GM23338 (cell line): ENCODE results near the gene PDGFRB. TPM values are rescaled to one million over a fixed set of nuclear protein-coding genes. Genes with fewer than 3 reads are reported as not detected.

Experiments
- ATAC-seq: fragments of 200-7000 bp; cut with Tn5 transposase; 3 replicates; pipeline ENCODE4 v1.9.1; 2020
- DNase-seq: peaks from one replicate; pipeline ENCODE4 v3.0.0-alpha.2; 2015; ENCODE audit warnings: low spot score
- H2AFZ ChIP-seq: fragments of 200-600 bp; sonication (generic); 2 replicates; pipeline ENCODE4 v1.8.0; 2016; ENCODE audit warnings: antibody characterized with exemption, mild to moderate bottlenecking, moderate library complexity
- H3F3A ChIP-seq: fragments of 200-600 bp; sonication (generic); replicated peaks from 2 replicates; pipeline ENCODE4 v1.8.0; 2017; ENCODE audit warnings: antibody characterized with exemption, mixed run types, low read depth
- H3K27ac ChIP-seq: fragments of 200-600 bp; sonication (generic); 2 replicates; pipeline ENCODE4 v1.6.1; 2016; ENCODE audit warnings: low read depth
- H3K27me3 ChIP-seq: fragments of 200-600 bp; sonication (generic); 2 replicates; pipeline ENCODE4 v1.8.0; 2016; ENCODE audit warnings: mild to moderate bottlenecking, mixed run types, moderate library complexity; ENCODE audit not compliant: insufficient read depth
- H3K36me3 ChIP-seq: fragments of 200-600 bp; sonication (generic); 2 replicates; pipeline ENCODE4 v1.8.0; 2016; ENCODE audit warnings: mild to moderate bottlenecking; ENCODE audit not compliant: insufficient read depth
- H3K4me1 ChIP-seq: fragments of 200-600 bp; sonication (generic); 2 replicates; pipeline ENCODE4 v1.8.0; 2016; ENCODE audit warnings: mild to moderate bottlenecking, moderate library complexity; ENCODE audit not compliant: insufficient read depth
- H3K4me2 ChIP-seq: fragments of 200-600 bp; sonication (generic); 2 replicates; pipeline ENCODE4 v1.7.1; 2017; ENCODE audit warnings: mixed run types
- H3K4me3 ChIP-seq: fragments of 200-600 bp; sonication (generic); 2 replicates; pipeline ENCODE4 v1.6.1; 2016; ENCODE audit warnings: mixed run types
- H3K79me2 ChIP-seq: fragments of 200-600 bp; sonication (generic); replicated peaks from 2 replicates; pipeline ENCODE4 v1.8.0; 2017; ENCODE audit warnings: mild to moderate bottlenecking; ENCODE audit not compliant: insufficient read depth
- H3K9me2 ChIP-seq: fragments of 200-600 bp; sonication (generic); 2 replicates; pipeline ENCODE4 v1.8.0; 2017; ENCODE audit not compliant: insufficient read depth
- H4K20me1 ChIP-seq: fragments of 200-600 bp; sonication (generic); replicated peaks from 2 replicates; pipeline ENCODE4 v1.8.0; 2017; ENCODE audit warnings: mild to moderate bottlenecking; ENCODE audit not compliant: insufficient read depth
- H3K27ac Mint-ChIP-seq: 2 replicates; pipeline ENCODE4 v1.8.0; 2020; ENCODE audit warnings: inconsistent platforms, mild to moderate bottlenecking, moderate library complexity, mixed read lengths
- H3K27me3 Mint-ChIP-seq: 3 replicates; pipeline ENCODE4 v1.8.0; 2022; ENCODE audit warnings: low read depth, mild to moderate bottlenecking, moderate library complexity, mixed read lengths, inconsistent platforms; ENCODE audit not compliant: insufficient read depth, poor library complexity
- H3K36me3 Mint-ChIP-seq: 3 replicates; pipeline ENCODE4 v1.8.0; 2021; ENCODE audit warnings: low read depth, mild to moderate bottlenecking, inconsistent platforms, moderate library complexity, mixed read lengths
- H3K4me1 Mint-ChIP-seq: 3 replicates; pipeline ENCODE4 v1.8.0; 2020; ENCODE audit warnings: mild to moderate bottlenecking, inconsistent platforms, mixed read lengths
- H3K4me3 Mint-ChIP-seq: 3 replicates; pipeline ENCODE4 v1.8.0; 2021; ENCODE audit warnings: moderate library complexity, mild to moderate bottlenecking, inconsistent platforms, mixed read lengths
- H3K9me3 Mint-ChIP-seq: 3 replicates; pipeline ENCODE4 v1.8.0; 2020; ENCODE audit warnings: moderate library complexity, mild to moderate bottlenecking, inconsistent platforms, mixed read lengths
- CTCF ChIP-seq, 2 experiments: fragments of 200-600 bp in 1 of 2; sonication (generic) in 1 of 2; conservative IDR thresholded peaks; 2 replicates each; pipeline versions ENCODE4 v1.5.1 to v1.6.1; 2016 to 2017; ENCODE audit warnings: antibody characterized with exemption in 2 of 2, low read depth in 2 of 2, mild to moderate bottlenecking in 2 of 2, moderate library complexity in 1 of 2
- EZH2 ChIP-seq: fragments of 200-600 bp; sonication (generic); IDR thresholded peaks from one replicate; pipeline ENCODE4 v1.8.0; 2017; ENCODE audit warnings: antibody characterized with exemption, mild to moderate bottlenecking, low read depth; ENCODE audit not compliant: unreplicated experiment
- EZH2phosphoT487 ChIP-seq: fragments of 200-600 bp; sonication (generic); IDR thresholded peaks from one replicate; pipeline ENCODE4 v1.8.1; 2018; ENCODE audit warnings: antibody characterized with exemption; ENCODE audit not compliant: unreplicated experiment
- NANOG ChIP-seq: IDR thresholded peaks from 2 replicates; pipeline ENCODE4 v1.6.1; 2016; ENCODE audit warnings: antibody characterized with exemption, borderline replicate concordance
- STAT1 ChIP-seq: IDR thresholded peaks from one replicate; pipeline ENCODE4 v1.6.1; 2016; ENCODE audit warnings: antibody characterized with exemption; ENCODE audit not compliant: unreplicated experiment
- ZNF114 ChIP-seq: fragments of 250-450 bp; sonication (Bioruptor Pico); IDR thresholded peaks from 2 replicates; pipeline ENCODE4 v1.5.0; 2020; ENCODE audit warnings: mild to moderate bottlenecking, moderate library complexity
- ZNF331 ChIP-seq: fragments of 250-450 bp; sonication (Bioruptor Pico); IDR thresholded peaks from 2 replicates; pipeline ENCODE4 v1.5.0; 2020; ENCODE audit warnings: low read depth, mild to moderate bottlenecking, moderate library complexity
- ZNF462 ChIP-seq: fragments of 250-450 bp; sonication (Bioruptor Pico); IDR thresholded peaks from 2 replicates; pipeline ENCODE4 v1.5.0; 2020; ENCODE audit warnings: mild to moderate bottlenecking, moderate library complexity
- polyA plus RNA-seq: library from polyadenylated mRNA; unstranded; fragments of >200 nt; fragmentation: Nextera tagmentation; extraction: Ambion mirVana; gene quantifications from 2 replicates; pipeline ENCODE4 v1.2.1, GENCODE V29; 2016
- total RNA-seq: library from RNA; depleted of rRNA; stranded (reverse); fragments of >200 nt; shearing (Covaris generic); gene quantifications from 2 replicates; pipeline ENCODE4 v1.2.3, GENCODE V29; 2014
- TF ChIP-seq, protein P1 (sequence below): IDR thresholded peaks from 2 replicates; pipeline ENCODE4 v1.6.1; 2016; ENCODE audit warnings: antibody characterized with exemption

The PDGFRB gene
- total and polyA plus RNA-seq, 2 experiments from 2014 or later: 4.5 to 11.3 TPM

DNA sequence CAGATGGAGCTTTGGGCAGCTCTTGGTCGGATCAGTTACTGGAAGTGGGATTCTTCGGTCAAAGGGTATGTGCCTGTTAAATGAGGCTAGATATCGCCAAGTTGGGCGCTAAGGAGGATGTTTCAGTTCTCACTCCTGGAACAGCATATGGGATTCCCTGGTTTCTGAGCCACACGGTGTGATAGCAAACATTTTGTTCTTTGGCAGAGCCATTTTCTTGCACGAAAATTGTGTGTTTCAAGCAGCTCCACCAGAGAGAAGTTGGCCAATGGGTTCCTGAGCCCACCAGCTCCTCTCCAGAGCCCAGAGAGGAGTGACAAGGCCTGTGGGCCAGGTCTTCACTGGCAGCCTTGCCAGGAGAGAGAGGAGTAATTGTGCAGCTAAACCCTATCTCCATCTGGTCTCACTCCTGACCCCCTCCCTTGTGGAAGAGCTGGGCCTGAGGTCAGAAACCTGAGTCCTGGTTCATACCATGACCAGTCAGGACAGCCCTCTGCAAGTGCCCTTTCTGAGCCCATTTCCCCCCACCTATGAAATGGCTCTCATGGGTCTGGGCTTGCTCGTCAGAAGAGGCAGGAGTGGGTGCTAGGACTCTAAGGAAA, 23.5 kb upstream of the PDGFRB start:
- H3K27ac ChIP-seq: no peak overlapping the region
- no peaks in the 10 kb centered on the region for H3K4me1 ChIP-seq
- TF ChIP-seq CTCF (conservative IDR thresholded peaks at IDR 0.05; ENCODE audit: low read depth in 2 of 2) (no peak), EZH2 (no peak), EZH2phosphoT487 (no peak)
- ATAC-seq: no peak
- H3K4me2 ChIP-seq: no peak overlapping the region
- Mint-ChIP-seq H3K4me1 (peaks cover 2% of the 10 kb centered on the region; the same call in 2 of the 3 replicates), H3K9me3 (no peaks in the 10 kb centered on the region), H3K4me3 (no peak overlapping the region), H3K36me3 (no peaks in the 10 kb centered on the region), H3K27me3 (peaks cover 17% of the 10 kb centered on the region), H3K27ac (no peak overlapping the region)
- H3F3A ChIP-seq: no peaks in the 10 kb centered on the region
- no peak overlapping the region for H3K4me3 ChIP-seq
- no peaks in the 10 kb centered on the region for H3K79me2 ChIP-seq
- H3K27me3 ChIP-seq: no peaks in the 10 kb centered on the region
- H3K36me3 ChIP-seq: no peaks in the 10 kb centered on the region
- DNase-seq: no peak
- no peaks in the 10 kb centered on the region for H3K9me2 ChIP-seq
- H4K20me1 ChIP-seq: no peaks in the 10 kb centered on the region
- H2AFZ ChIP-seq: no peak overlapping the region

DNA sequence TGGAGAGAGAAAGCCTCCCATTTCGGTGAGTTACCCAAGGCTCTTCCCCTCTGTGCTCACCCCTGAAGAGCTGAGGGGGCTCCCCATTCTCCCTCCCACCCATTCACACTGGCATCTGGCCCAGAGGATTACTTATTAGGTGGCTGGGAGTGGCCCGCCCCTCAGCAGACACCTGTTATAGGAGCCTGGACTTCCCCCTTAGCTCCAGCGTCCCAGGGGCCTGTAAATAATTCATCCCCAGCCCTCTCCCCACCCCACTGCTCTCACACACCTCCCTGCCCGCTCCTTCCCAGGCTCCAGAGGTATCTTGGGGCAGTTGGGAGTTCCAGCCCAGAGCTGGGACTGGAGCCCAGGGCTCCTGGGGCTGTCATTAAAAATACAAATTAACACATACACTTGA, 22.6 kb upstream of the PDGFRB start:
- no peaks in the 10 kb centered on the region for H3K36me3 ChIP-seq
- no peaks in the 10 kb centered on the region for H3K4me1 ChIP-seq
- peaks cover 5% of the 10 kb centered on the region; the same call in 2 of the 3 replicates for H3K4me1 Mint-ChIP-seq
- no peaks in the 10 kb centered on the region for H3K9me3 Mint-ChIP-seq
- H3K27ac Mint-ChIP-seq: no peak overlapping the region
- ATAC-seq (no peak), DNase-seq (no peak)
- H3K4me2 ChIP-seq: no peak overlapping the region
- H3K27ac ChIP-seq: no peak overlapping the region
- H3K4me3 ChIP-seq: no peak overlapping the region
- H3K36me3 Mint-ChIP-seq: no peaks in the 10 kb centered on the region
- H4K20me1 ChIP-seq: no peaks in the 10 kb centered on the region
- H3K27me3 ChIP-seq: no peaks in the 10 kb centered on the region
- no peaks in the 10 kb centered on the region for H3F3A ChIP-seq
- no peaks in the 10 kb centered on the region for H3K79me2 ChIP-seq
- H3K4me3 Mint-ChIP-seq: no peak overlapping the region
- no peak overlapping the region for H2AFZ ChIP-seq
- no peaks in the 10 kb centered on the region for H3K9me2 ChIP-seq
- peaks cover 20% of the 10 kb centered on the region for H3K27me3 Mint-ChIP-seq
- TF ChIP-seq STAT1 (no peak), ZNF462 (CRISPR knock-in tag) (no peak), ZNF331 (CRISPR knock-in tag) (no peak), ZNF114 (CRISPR knock-in tag) (no peak), NANOG (no peak)
- TF ChIP-seq, protein P1, sequence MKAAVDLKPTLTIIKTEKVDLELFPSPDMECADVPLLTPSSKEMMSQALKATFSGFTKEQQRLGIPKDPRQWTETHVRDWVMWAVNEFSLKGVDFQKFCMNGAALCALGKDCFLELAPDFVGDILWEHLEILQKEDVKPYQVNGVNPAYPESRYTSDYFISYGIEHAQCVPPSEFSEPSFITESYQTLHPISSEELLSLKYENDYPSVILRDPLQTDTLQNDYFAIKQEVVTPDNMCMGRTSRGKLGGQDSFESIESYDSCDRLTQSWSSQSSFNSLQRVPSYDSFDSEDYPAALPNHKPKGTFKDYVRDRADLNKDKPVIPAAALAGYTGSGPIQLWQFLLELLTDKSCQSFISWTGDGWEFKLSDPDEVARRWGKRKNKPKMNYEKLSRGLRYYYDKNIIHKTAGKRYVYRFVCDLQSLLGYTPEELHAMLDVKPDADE: no peak
